PFSK-1 (cell line): ENCODE data around the gene CORIN.

Experiments used
- POLR2AphosphoS5 ChIP-seq: IDR thresholded peaks from 2 replicates; pipeline ENCODE4 v1.6.1; 2012; ENCODE audit warnings: low read depth, mild to moderate bottlenecking, control low read depth, low read length, moderate library complexity
- SIN3A ChIP-seq: IDR thresholded peaks from 2 replicates; pipeline ENCODE4 v1.6.1; 2012; ENCODE audit warnings: mild to moderate bottlenecking, low read length, moderate library complexity, borderline replicate concordance; ENCODE audit not compliant: insufficient read depth
- TAF1 ChIP-seq: IDR thresholded peaks from 2 replicates; pipeline ENCODE4 v1.6.1; 2012; ENCODE audit warnings: low read length, control low read depth, borderline replicate concordance; ENCODE audit not compliant: insufficient read depth

DNA sequence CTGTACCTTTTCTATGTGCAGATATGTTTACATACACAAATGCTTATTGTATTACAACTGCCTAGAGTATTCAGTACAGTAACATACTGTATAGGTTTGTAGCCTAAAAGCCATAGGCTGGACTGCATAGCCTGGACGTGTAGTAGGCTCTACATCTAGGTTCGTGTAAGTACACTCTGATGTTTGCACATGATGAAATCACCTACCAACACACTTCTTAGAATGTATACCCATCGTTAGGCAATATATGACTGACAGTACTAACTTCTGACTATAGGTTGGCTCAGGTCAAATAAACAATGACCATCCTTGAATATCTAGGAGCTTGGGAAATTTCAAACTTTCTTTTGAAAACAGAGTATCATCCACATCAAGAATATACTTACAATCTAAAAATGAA lies 139.0 kb downstream of the CORIN start:
- TF ChIP-seq POLR2AphosphoS5 = no peak
- no peak for TF ChIP-seq SIN3A
- TF ChIP-seq TAF1 = no peak
